ENCODE data around the gene HSFX1. TPM values are rescaled to one million over a fixed set of nuclear protein-coding genes. Genes with fewer than 3 reads are reported as not detected.
"Not testable (repeated sequence)": the region's sequence is repeated elsewhere in the genome, so short reads cannot be mapped to it uniquely, and the experiment has no call there.

Gene HSFX1
- total RNA-seq, 1 donor: 0.36 TPM

GRCh38 chrX:149758068-149758714 is 15.7 kb upstream of the HSFX1 start:
- Histone ChIP-seq H3K9me3 (ENCODE audit: low read depth, low read length) (no peaks in the 10 kb centered on the region), H3K79me2 (ENCODE audit: insufficient read depth, low read length) (no peaks in the 10 kb centered on the region), H4K20me1 (ENCODE audit: insufficient read depth, low read length) (no peaks in the 10 kb centered on the region), H3K27ac (ENCODE audit: low read depth, low read length) (no peak overlapping the region), H2AFZ (ENCODE audit: low read length) (no peak overlapping the region), H3K36me3 (ENCODE audit: insufficient read depth, low read length) (no peaks in the 10 kb centered on the region), H3K4me1 (ENCODE audit: insufficient read depth, low read length) (no peaks in the 10 kb centered on the region), H3K4me3 (ENCODE audit: insufficient read depth, low read length) (no peak overlapping the region), H3K27me3 (ENCODE audit: insufficient read depth, low read length) (no peaks in the 10 kb centered on the region), H3K4me2 (ENCODE audit: insufficient read depth, low read length) (no peak overlapping the region)
- TF ChIP-seq CTCF (IDR thresholded peaks at IDR 0.05; ENCODE audit: extremely low read depth, low read depth, low read length): no peak
- DNase-seq (ENCODE audit: insufficient read length, low spot score, missing footprints): no peak

- H3K4me2 ChIP-seq (ENCODE audit: insufficient read depth, low read length); H3K4me1 ChIP-seq (ENCODE audit: insufficient read depth, low read length); DNase-seq (ENCODE audit: insufficient read length, low spot score, missing footprints): not testable (repeated sequence)
Observed at GRCh38 chrX:149758715-149759078, 15.2 kb upstream of the HSFX1 start.

GRCh38 chrX:149759824-149760223 is 14.0 kb upstream of the HSFX1 start:
- H3K4me1 ChIP-seq (ENCODE audit: insufficient read depth, low read length): no peaks in the 10 kb centered on the region
- H3K27ac ChIP-seq (ENCODE audit: low read depth, low read length): no peak overlapping the region
- H3K4me2 ChIP-seq (ENCODE audit: insufficient read depth, low read length): no peak overlapping the region
- no peaks in the 10 kb centered on the region for H3K36me3 ChIP-seq (ENCODE audit: insufficient read depth, low read length)
- no peak overlapping the region for H3K4me3 ChIP-seq (ENCODE audit: insufficient read depth, low read length)
- H3K9me3 ChIP-seq (ENCODE audit: low read depth, low read length): no peaks in the 10 kb centered on the region
- DNase-seq (ENCODE audit: insufficient read length, low spot score, missing footprints): no peak
- no peaks in the 10 kb centered on the region for H3K79me2 ChIP-seq (ENCODE audit: insufficient read depth, low read length)
- no peaks in the 10 kb centered on the region for H3K27me3 ChIP-seq (ENCODE audit: insufficient read depth, low read length)
- no peak for TF ChIP-seq CTCF (IDR thresholded peaks at IDR 0.05; ENCODE audit: extremely low read depth, low read depth, low read length)
- no peak overlapping the region for H2AFZ ChIP-seq (ENCODE audit: low read length)
- no peaks in the 10 kb centered on the region for H4K20me1 ChIP-seq (ENCODE audit: insufficient read depth, low read length)

More at GRCh38 chrX:149758715-149759078, 15.2 kb upstream of the HSFX1 start:
- not testable (repeated sequence) for H2AFZ ChIP-seq (ENCODE audit: low read length); H3K4me3 ChIP-seq (ENCODE audit: insufficient read depth, low read length); H3K27me3 ChIP-seq (ENCODE audit: insufficient read depth, low read length); H3K9me3 ChIP-seq (ENCODE audit: low read depth, low read length); H3K36me3 ChIP-seq (ENCODE audit: insufficient read depth, low read length); H3K79me2 ChIP-seq (ENCODE audit: insufficient read depth, low read length); H3K27ac ChIP-seq (ENCODE audit: low read depth, low read length); H4K20me1 ChIP-seq (ENCODE audit: insufficient read depth, low read length)

GRCh38 chrX:149760965-149761364 is 12.9 kb upstream of the HSFX1 start:
- Histone ChIP-seq H3K27me3 (ENCODE audit: insufficient read depth, low read length) (no peaks in the 10 kb centered on the region), H3K4me1 (ENCODE audit: insufficient read depth, low read length) (no peaks in the 10 kb centered on the region), H3K4me2 (ENCODE audit: insufficient read depth, low read length) (no peak overlapping the region), H3K27ac (ENCODE audit: low read depth, low read length) (no peak overlapping the region), H3K36me3 (ENCODE audit: insufficient read depth, low read length) (no peaks in the 10 kb centered on the region), H2AFZ (ENCODE audit: low read length) (no peak overlapping the region), H3K79me2 (ENCODE audit: insufficient read depth, low read length) (no peaks in the 10 kb centered on the region), H4K20me1 (ENCODE audit: insufficient read depth, low read length) (no peaks in the 10 kb centered on the region), H3K4me3 (ENCODE audit: insufficient read depth, low read length) (no peak overlapping the region), H3K9me3 (ENCODE audit: low read depth, low read length) (no peaks in the 10 kb centered on the region)
- TF ChIP-seq CTCF (IDR thresholded peaks at IDR 0.05; ENCODE audit: extremely low read depth, low read depth, low read length): no peak
- peak; percentile 63 for DNase-seq (ENCODE audit: insufficient read length, low spot score, missing footprints)

GRCh38 chrX:149761858-149762674 is 11.8 kb upstream of the HSFX1 start:
- DNase-seq (ENCODE audit: insufficient read length, low spot score, missing footprints): peak; percentile 49
- H3K4me2 ChIP-seq (ENCODE audit: insufficient read depth, low read length); H3K79me2 ChIP-seq (ENCODE audit: insufficient read depth, low read length); H3K4me3 ChIP-seq (ENCODE audit: insufficient read depth, low read length); H4K20me1 ChIP-seq (ENCODE audit: insufficient read depth, low read length); H2AFZ ChIP-seq (ENCODE audit: low read length); H3K27me3 ChIP-seq (ENCODE audit: insufficient read depth, low read length); H3K4me1 ChIP-seq (ENCODE audit: insufficient read depth, low read length); H3K27ac ChIP-seq (ENCODE audit: low read depth, low read length); H3K36me3 ChIP-seq (ENCODE audit: insufficient read depth, low read length); H3K9me3 ChIP-seq (ENCODE audit: low read depth, low read length): not testable (repeated sequence)
